SK-N-SH treated with all-trans-retinoic acid at 6 μM for 48 hours (cell line): ENCODE results near the gene DPEP2.

Experiments
- ATAC-seq: fragments of 200-7000 bp; cut with Tn5 transposase; 3 replicates; pipeline ENCODE4 v1.9.1; 2020; ENCODE audit warnings: mild to moderate bottlenecking, moderate library complexity
- ARNTL ChIP-seq: fragments of 450-650 bp; formaldehyde crosslinking; IDR thresholded peaks from 2 replicates; pipeline ENCODE4 v1.5.0; 2020; ENCODE audit warnings: low read depth, mild to moderate bottlenecking, moderate library complexity, borderline replicate concordance
- BACH2 ChIP-seq: fragments of 250-450 bp; sonication (Bioruptor Pico); IDR thresholded peaks from 2 replicates; pipeline ENCODE4 v1.9.0; 2021; ENCODE audit warnings: mild to moderate bottlenecking, borderline replicate concordance
- CSDC2 ChIP-seq: fragments of 250-450 bp; sonication (Bioruptor Pico); IDR thresholded peaks from 2 replicates; pipeline ENCODE4 v1.5.0; 2020; ENCODE audit warnings: mild to moderate bottlenecking, moderate library complexity
- CSRNP3 ChIP-seq: fragments of 250-450 bp; sonication (Bioruptor Pico); IDR thresholded peaks from 2 replicates; pipeline ENCODE4 v1.5.1; 2021; ENCODE audit warnings: mild to moderate bottlenecking, moderate library complexity
- ESRRG ChIP-seq: fragments of 250-450 bp; sonication (Bioruptor Pico); IDR thresholded peaks from 2 replicates; pipeline ENCODE4 v1.6.1; 2021; ENCODE audit warnings: mild to moderate bottlenecking
- GLIS3 ChIP-seq: fragments of 250-450 bp; sonication (Bioruptor Pico); IDR thresholded peaks from 2 replicates; pipeline ENCODE4 v1.5.0; 2020; ENCODE audit warnings: mild to moderate bottlenecking, moderate library complexity
- OSR1 ChIP-seq: fragments of 250-450 bp; sonication (Bioruptor Pico); IDR thresholded peaks from 2 replicates; pipeline ENCODE4 v1.8.0; 2022; ENCODE audit warnings: moderate library complexity, mild to moderate bottlenecking, inconsistent platforms
- POU6F1 ChIP-seq: fragments of 250-450 bp; sonication (Bioruptor Pico); IDR thresholded peaks from 2 replicates; pipeline ENCODE4 v1.8.0; 2021; ENCODE audit warnings: low read depth, mild to moderate bottlenecking, moderate library complexity, borderline replicate concordance
- SNAI2 ChIP-seq: fragments of 250-450 bp; sonication (Bioruptor Pico); IDR thresholded peaks from 2 replicates; pipeline ENCODE4 v1.5.0; 2020; ENCODE audit warnings: mild to moderate bottlenecking, moderate library complexity
- TCF4 ChIP-seq: fragments of 250-450 bp; sonication (Bioruptor Pico); IDR thresholded peaks from 2 replicates; pipeline ENCODE4 v1.8.0; 2021; ENCODE audit warnings: mild to moderate bottlenecking, moderate library complexity, borderline replicate concordance
- TOX ChIP-seq: fragments of 250-450 bp; sonication (Bioruptor Pico); IDR thresholded peaks from 2 replicates; pipeline ENCODE4 v1.8.0; 2021; ENCODE audit warnings: mild to moderate bottlenecking, moderate library complexity, borderline replicate concordance
- ZC3H10 ChIP-seq: fragments of 250-450 bp; sonication (Bioruptor Pico); IDR thresholded peaks from 2 replicates; pipeline ENCODE4 v1.5.1; 2021; ENCODE audit warnings: mild to moderate bottlenecking, moderate library complexity
- ZFP3 ChIP-seq: fragments of 250-450 bp; sonication (Bioruptor Pico); IDR thresholded peaks from 2 replicates; pipeline ENCODE4 v1.5.0; 2020; ENCODE audit warnings: mild to moderate bottlenecking, moderate library complexity
- ZFP30 ChIP-seq: fragments of 450-650 bp; formaldehyde crosslinking; IDR thresholded peaks from 2 replicates; pipeline ENCODE4 v1.5.0; 2022; ENCODE audit warnings: mild to moderate bottlenecking, moderate library complexity
- ZNF565 ChIP-seq: fragments of 450-650 bp; formaldehyde crosslinking; conservative IDR thresholded peaks from 2 replicates; pipeline ENCODE4 v1.5.0; 2020; ENCODE audit warnings: low read depth, mild to moderate bottlenecking, moderate library complexity
- ZNF8 ChIP-seq: fragments of 450-650 bp; formaldehyde crosslinking; IDR thresholded peaks from 2 replicates; pipeline ENCODE4 v1.5.0; 2020; ENCODE audit warnings: mild to moderate bottlenecking, moderate library complexity
- TF ChIP-seq, protein P1 (sequence below): fragments of 250-450 bp; sonication (Bioruptor Pico); IDR thresholded peaks from 2 replicates; pipeline ENCODE4 v1.5.0; 2020; ENCODE audit warnings: mild to moderate bottlenecking, moderate library complexity
- TF ChIP-seq, protein P2 (sequence below): fragments of 250-450 bp; sonication (Bioruptor Pico); IDR thresholded peaks from 2 replicates; pipeline ENCODE4 v1.5.1; 2020; ENCODE audit warnings: low read depth, mild to moderate bottlenecking, moderate library complexity
- TF ChIP-seq, protein P3 (sequence below): fragments of 250-450 bp; sonication (Bioruptor Pico); IDR thresholded peaks from 2 replicates; pipeline ENCODE4 v1.8.0; 2020; ENCODE audit warnings: mild to moderate bottlenecking, moderate library complexity, borderline replicate concordance

The DPEP2 gene

DNA sequence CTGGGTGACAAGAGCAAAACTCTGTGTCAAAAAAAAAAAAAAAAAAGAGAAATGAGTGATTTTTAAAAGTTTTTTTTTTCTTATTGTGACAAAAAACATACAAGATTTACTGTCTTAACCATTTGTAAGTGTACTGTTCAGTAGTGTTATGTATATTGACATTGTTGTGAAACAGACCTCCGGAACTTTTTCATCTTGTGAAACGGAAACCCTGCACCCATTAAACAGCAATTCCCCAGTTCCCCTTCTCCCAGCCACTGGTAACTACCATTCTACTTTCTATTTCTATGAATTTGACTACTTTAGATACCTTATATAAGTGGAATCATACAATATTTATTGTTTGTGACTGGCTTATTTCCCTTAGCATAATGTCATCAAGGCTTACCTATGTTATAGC lies 42.5 kb upstream of the DPEP2 start:
- no peak for TF ChIP-seq CSDC2
- TF ChIP-seq OSR1: no peak
- TF ChIP-seq, protein P1, sequence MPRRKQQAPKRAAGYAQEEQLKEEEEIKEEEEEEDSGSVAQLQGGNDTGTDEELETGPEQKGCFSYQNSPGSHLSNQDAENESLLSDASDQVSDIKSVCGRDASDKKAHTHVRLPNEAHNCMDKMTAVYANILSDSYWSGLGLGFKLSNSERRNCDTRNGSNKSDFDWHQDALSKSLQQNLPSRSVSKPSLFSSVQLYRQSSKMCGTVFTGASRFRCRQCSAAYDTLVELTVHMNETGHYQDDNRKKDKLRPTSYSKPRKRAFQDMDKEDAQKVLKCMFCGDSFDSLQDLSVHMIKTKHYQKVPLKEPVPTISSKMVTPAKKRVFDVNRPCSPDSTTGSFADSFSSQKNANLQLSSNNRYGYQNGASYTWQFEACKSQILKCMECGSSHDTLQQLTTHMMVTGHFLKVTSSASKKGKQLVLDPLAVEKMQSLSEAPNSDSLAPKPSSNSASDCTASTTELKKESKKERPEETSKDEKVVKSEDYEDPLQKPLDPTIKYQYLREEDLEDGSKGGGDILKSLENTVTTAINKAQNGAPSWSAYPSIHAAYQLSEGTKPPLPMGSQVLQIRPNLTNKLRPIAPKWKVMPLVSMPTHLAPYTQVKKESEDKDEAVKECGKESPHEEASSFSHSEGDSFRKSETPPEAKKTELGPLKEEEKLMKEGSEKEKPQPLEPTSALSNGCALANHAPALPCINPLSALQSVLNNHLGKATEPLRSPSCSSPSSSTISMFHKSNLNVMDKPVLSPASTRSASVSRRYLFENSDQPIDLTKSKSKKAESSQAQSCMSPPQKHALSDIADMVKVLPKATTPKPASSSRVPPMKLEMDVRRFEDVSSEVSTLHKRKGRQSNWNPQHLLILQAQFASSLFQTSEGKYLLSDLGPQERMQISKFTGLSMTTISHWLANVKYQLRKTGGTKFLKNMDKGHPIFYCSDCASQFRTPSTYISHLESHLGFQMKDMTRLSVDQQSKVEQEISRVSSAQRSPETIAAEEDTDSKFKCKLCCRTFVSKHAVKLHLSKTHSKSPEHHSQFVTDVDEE (CRISPR knock-in tag): no peak
- TF ChIP-seq ARNTL: no peak
- no peak for TF ChIP-seq POU6F1 (CRISPR knock-in tag)
- TF ChIP-seq, protein P2, sequence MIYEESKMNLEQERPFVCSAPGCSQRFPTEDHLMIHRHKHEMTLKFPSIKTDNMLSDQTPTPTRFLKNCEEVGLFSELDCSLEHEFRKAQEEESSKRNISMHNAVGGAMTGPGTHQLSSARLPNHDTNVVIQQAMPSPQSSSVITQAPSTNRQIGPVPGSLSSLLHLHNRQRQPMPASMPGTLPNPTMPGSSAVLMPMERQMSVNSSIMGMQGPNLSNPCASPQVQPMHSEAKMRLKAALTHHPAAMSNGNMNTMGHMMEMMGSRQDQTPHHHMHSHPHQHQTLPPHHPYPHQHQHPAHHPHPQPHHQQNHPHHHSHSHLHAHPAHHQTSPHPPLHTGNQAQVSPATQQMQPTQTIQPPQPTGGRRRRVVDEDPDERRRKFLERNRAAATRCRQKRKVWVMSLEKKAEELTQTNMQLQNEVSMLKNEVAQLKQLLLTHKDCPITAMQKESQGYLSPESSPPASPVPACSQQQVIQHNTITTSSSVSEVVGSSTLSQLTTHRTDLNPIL (CRISPR knock-in tag): no peak
- no peak for TF ChIP-seq ZFP30 (CRISPR knock-in tag)
- TF ChIP-seq, protein P3, sequence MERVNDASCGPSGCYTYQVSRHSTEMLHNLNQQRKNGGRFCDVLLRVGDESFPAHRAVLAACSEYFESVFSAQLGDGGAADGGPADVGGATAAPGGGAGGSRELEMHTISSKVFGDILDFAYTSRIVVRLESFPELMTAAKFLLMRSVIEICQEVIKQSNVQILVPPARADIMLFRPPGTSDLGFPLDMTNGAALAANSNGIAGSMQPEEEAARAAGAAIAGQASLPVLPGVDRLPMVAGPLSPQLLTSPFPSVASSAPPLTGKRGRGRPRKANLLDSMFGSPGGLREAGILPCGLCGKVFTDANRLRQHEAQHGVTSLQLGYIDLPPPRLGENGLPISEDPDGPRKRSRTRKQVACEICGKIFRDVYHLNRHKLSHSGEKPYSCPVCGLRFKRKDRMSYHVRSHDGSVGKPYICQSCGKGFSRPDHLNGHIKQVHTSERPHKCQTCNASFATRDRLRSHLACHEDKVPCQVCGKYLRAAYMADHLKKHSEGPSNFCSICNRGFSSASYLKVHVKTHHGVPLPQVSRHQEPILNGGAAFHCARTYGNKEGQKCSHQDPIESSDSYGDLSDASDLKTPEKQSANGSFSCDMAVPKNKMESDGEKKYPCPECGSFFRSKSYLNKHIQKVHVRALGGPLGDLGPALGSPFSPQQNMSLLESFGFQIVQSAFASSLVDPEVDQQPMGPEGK (CRISPR knock-in tag): no peak
- no peak for TF ChIP-seq SNAI2 (CRISPR knock-in tag)
- no peak for TF ChIP-seq TOX
- no peak for TF ChIP-seq ZNF565 (CRISPR knock-in tag)
- no peak for TF ChIP-seq ZNF8
- no peak for TF ChIP-seq ZC3H10 (CRISPR knock-in tag)
- no peak for TF ChIP-seq ESRRG (CRISPR knock-in tag)
- TF ChIP-seq TCF4: no peak
- TF ChIP-seq ZFP3 (CRISPR knock-in tag): no peak
- no peak for TF ChIP-seq BACH2
- ATAC-seq: no peak

DNA sequence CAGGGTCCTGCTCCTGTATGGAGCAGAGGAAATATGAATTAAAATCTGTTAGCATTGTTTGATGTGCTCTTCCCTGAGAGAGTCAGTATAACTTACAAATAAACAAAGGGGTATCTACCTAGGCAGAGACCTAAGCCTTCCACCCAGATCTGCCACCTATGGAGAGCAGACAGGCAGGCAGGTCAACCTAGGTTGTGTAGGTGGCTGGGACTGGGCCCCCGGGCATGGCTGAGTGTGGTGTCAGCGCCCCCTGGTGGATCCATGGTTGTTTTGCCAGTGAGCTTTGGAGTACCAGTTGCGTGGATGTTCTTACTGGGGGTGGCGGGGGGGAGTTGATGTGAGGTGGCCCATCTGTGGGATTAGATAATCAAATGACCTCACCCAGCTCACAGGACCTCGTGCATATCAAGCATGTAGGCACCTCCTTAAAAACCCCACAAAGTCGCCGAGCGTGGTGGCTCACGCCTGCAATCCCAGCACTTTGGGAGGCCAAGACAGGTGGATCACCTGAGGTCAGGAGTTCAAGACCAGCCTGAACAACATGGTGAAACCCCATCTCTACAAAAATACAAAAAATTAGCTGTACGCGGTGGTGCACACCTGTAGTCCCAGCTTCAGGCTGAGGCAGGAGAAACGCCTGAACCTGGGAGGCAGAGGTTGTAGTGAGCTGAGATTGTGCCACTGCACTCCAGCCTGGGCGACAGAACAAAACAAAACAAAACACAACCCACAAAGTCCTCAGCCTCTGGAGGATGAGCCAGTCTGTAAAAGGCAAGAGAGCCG lies 41.4 kb upstream of the DPEP2 start:
- ATAC-seq: peak; percentile 98
- no peak for TF ChIP-seq ARNTL
- TF ChIP-seq, protein P3 (CRISPR knock-in tag): peak; percentile 36; the same call in 1 of the 2 replicates

DNA sequence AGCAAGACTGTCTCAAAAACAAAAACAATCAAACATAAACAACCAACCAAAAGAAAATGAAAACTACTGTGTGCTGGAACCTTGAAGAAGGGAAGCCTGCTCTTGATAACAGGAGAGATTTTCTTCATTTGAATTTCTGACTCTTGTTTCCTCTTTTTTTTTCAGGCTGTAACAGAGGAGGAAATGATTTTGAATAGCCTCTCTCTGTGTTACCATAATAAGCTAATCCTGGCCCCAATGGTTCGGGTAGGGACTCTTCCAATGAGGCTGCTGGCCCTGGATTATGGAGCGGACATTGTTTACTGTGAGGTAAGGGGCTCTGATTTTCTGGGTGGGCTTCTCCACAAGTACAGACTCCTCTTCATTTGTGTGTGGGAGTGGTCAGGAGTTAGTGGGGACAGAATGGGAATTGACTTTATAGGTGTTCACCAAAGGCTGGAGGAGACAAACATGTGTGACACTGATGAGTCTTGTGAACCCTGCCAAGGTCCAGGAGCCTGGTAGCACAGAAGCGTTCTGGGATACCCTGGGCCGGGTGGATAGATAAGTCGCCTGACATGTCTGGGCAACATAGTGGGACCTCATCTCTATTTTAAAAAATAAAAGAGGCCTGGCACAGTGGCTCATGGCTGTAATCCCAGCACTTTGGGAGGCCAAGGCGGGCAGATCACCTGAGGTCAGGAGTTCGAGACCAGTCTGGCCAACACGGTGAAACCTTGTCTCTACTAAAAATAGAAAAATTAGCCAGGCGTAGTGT lies 38.7 kb upstream of the DPEP2 start:
- no peak for ATAC-seq
- TF ChIP-seq GLIS3 (no peak), ZFP3 (CRISPR knock-in tag) (no peak), CSRNP3 (CRISPR knock-in tag) (no peak), SNAI2 (CRISPR knock-in tag) (no peak), ZC3H10 (CRISPR knock-in tag) (no peak)
- TF ChIP-seq, protein P2 (CRISPR knock-in tag): no peak
- TF ChIP-seq, protein P1 (CRISPR knock-in tag): no peak
